ENCODE results near the gene ARF5.
A peak's percentile ranks its signal among the peaks of the same experiment; 100 is the strongest.
"Not testable (repeated sequence)": the region's sequence is repeated elsewhere in the genome, so short reads cannot be mapped to it uniquely, and the experiment has no call there.

Gene ARF5

DNA sequence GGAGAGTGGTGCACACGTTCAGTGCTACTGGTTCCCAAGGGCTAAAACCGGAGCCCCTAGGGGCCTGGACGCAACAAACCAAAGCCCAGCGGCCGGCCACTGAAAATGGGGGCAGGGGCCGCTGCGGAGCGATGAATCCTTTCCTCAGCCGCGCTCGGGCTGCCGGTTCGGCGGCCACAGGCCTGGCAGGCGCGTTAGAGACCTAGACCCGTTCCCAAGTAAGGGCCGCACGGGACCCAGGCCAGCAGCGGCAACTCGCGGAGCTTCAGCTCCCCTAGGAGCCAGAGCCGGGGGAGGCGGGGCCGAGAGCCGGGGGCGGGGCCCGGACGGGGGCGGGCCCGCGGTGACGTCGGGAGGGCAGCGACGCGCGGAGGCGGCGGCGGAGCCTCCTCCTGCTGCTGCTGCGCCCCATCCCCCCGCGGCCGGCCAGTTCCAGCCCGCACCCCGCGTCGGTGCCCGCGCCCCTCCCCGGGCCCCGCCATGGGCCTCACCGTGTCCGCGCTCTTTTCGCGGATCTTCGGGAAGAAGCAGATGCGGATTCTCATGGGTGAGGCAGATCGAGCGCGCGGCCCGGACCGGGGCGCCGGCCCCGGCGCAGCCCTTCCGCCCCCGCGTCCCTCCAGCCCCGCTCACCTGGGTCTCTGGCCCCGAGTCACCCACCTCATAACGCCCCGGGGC, at the start of gene ARF5:
TSS of gene ARF5 (plus strand) at position 393 of the 678 bp plus-strand sequence. CDS start at position 481, 88 bp downstream.
- DNase-seq (ENCODE audit: low spot score), result peak; percentile 83

DNA sequence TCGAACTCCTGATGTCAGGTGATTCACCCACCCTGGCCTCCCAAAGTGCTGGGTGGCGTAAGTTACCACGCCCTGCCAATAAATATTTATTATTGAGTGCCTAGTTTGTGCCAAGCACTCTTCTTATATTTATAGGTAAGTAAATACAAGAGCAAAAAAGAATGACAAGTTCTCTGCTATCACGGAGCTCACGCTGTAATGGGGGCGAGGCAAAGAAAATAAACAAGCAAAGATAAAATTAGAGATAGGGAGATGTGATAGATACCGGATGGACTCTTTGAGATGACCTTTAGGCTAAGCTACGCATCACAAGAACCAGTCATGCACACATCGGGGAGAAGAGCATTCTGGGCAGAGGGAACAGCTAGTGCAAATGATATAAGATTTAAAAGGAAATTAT, 49.1 kb upstream of the ARF5 start:
- DNase-seq (ENCODE audit: low spot score), result no peak

GRCh38 chr7:127540461-127540860, 47.8 kb upstream of the ARF5 start:
- DNase-seq (ENCODE audit: low spot score), result not testable (repeated sequence)

- DNase-seq (ENCODE audit: low spot score), result no peak
Measured at GRCh38 chr7:127541548-127541947, 46.7 kb upstream of the ARF5 start.

GRCh38 chr7:127546313-127546712, 41.9 kb upstream of the ARF5 start:
- DNase-seq (ENCODE audit: low spot score), result no peak

DNA sequence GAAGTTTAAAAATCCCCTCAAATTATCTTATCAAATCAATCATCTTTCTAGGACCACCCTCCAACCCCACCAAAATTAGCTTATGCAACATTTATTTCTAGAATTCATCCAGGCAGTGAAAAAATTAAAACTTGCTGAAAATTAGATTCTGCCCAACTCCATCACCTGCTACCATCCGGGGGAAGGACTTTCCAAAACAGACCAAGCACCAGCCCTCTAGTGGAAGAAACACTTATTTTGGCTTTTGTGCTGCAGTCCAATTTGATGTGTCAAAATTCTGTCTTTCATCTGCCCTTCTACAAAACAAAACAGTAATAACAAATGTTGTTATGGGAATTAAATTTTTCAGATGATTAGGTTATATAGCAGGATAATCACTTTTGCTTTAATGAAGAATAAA, 38.0 kb upstream of the ARF5 start:
- no peak for DNase-seq (ENCODE audit: low spot score)

GRCh38 chr7:127551941-127552340, 36.3 kb upstream of the ARF5 start:
- no peak for DNase-seq (ENCODE audit: low spot score)

DNA sequence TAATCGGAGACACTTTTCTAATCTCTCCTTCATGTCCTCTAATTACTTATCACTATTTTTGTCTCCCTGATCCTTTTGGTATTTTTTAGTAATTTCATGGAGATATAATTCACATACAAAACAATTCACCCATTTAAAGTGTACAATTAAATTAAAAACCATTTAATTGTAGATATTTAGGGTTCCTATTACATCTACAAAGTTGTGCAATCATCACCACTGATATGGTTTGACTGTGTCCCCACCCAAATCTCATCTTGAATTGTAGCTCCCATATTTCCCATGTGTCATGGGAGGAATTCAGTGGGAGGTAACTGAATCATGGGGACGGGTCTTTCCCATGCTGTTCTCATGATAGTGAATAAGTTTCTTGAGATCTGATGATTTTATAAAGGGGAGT, 31.8 kb upstream of the ARF5 start:
- DNase-seq (ENCODE audit: low spot score), result no peak

GRCh38 chr7:127557803-127558202, 30.4 kb upstream of the ARF5 start:
- peak; percentile 34 for DNase-seq (ENCODE audit: low spot score)

- DNase-seq (ENCODE audit: low spot score), result no peak
Measured at GRCh38 chr7:127566242-127566641, 22.0 kb upstream of the ARF5 start.

DNA sequence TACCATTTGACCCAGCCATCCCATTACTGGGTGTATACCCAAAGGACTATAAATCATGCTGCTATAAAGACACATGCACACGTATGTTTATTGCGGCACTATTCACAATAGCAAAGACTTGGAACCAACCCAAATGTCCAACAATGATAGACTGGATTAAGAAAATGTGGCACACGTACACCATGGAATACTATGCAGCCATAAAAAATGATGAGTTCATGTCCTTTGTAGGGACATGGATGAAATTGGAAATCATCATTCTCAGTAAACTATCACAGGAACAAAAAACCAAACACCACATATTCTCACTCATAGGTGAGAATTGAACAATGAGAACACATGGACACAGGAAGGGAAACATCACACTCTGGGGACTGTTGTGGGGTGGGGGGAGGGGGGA, 20.2 kb upstream of the ARF5 start:
- DNase-seq (ENCODE audit: low spot score), result not testable (repeated sequence)

DNA sequence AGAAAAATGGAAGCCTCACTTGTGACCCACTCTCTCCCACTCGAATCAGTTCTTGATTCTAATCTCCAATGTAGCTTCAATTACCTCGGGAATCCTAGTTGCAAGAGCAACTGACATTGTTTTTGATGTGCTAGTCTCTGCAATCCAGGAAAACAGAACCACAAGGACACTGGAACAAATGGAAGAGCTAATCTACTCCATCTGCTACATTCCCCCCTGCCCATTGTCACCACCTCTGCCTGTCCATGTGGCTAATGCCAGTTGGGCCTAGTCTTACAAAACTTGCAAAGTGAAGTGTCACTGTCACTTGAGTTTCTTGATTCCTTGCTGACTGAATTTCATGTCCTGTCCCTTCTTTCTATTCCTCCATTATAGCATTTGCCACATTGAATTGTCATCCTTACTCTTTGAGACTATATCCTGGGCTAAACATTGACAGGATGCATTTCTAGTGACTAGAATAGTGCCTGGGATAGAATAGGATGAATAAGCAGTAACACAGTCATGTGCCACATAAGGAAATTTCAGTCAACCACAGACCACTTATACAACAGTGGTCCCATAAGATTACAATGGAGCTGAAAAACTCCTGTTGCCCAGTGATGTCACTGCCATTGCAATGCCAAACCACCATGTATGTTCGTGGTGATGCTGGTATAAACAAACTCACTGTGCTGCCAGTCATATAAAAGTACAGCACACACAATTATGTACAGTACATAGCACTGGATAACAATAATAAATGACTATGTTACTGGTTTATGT, 16.3 kb upstream of the ARF5 start:
- no peak for DNase-seq (ENCODE audit: low spot score)

DNA sequence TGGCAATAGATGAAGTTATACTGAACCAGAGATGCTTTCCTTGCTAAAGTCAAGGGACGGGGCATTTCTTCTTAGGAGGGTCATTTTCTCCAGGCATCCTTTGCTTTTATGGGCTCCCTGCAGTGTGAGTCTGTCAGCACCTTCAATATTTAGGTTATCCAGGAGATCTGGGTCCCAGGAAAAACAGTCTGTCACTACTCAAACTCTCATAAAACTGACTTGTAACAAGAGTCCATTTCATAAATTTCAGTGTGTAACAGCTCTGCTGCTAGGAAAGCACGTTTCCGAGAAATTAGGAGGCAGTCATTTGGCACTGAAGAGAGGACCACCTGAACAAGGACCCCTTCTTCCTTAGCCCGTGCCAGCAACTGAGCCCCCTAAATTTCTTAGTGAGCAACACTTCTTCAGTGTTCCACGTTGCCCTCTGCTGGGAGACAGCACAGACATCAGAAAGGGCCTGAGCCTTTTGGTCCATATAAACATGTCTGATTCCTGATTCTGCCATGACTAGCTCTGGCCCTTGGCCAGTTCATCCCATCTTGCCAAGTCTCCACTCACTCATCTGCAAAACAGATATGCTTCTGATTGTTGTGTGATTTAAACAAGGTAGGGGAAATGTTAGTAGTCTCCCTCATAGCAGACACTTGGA, 10.1 kb upstream of the ARF5 start:
- peak; percentile 40 for DNase-seq (ENCODE audit: low spot score)

DNA sequence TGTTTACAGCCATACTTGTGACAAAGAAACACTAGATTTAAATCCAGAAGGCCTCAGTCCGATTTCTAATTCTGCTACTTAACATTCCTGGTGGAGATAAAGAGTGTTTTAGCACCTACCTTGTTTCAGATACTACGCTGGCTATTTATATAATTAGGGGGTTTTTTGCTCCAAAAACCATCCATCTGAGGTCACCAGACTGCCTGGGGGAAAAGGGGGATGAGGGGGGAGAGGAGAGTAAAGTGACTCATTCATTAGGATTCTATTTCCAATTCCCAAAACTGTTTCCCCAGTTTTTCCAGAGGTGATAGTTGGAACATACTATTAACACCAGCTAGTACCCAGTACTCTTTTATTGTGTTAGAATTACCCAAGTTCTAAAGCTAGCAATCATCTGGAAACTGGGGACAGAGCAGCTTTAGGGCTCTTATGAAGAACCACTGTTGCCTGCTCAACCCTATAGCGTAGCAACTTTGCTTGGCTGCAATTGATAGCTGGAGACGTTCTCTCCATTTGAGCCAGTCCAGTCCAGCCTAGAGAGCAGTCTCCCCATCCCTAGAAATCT, 9.4 kb upstream of the ARF5 start:
- DNase-seq (ENCODE audit: low spot score), result no peak

GRCh38 chr7:127580612-127581011, 7.6 kb upstream of the ARF5 start:
- no peak for DNase-seq (ENCODE audit: low spot score)

DNA sequence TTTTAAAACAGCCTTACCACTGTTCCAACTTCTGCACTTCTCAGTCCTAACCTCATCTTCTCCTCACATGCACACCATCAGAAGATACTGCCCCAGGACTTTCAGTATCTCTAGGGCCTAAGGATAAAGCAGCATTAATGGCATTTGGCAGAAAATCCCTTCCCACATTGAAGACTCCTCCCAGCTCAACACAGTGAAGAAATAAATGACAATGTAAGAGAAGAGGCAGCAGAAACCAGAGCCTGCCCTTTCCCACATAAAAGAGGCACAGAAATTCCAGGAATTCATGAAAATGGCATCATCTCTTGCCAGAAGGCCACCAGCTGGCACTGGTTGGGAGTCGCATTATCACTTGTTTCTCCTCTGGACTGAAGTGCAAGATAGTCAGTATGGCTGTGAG, 6.5 kb upstream of the ARF5 start:
- peak; percentile 25 for DNase-seq (ENCODE audit: low spot score)

DNA sequence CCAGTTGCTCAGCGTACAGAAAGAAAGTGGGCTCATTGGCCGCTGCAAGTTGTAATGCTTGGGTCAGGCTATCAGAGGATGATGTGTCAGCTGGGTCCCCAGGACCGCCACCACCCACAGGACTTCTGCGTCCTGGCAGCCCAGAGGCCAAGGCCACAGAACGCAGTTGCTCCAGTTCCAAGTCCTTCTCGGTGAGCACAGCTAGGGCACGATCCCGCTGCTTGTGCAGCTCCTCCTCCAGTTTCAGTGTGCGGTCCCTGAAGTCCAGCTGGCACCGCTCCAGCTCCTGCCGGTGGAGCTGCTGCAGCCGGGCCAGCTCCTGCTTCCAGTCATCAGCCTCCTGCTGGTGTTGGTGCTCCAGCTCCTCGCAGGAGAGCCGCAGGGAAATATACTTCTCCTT, 5.8 kb upstream of the ARF5 start:
- peak; percentile 82 for DNase-seq (ENCODE audit: low spot score)

GRCh38 chr7:127584648-127585043, 3.6 kb upstream of the ARF5 start:
- DNase-seq (ENCODE audit: low spot score), result no peak

DNA sequence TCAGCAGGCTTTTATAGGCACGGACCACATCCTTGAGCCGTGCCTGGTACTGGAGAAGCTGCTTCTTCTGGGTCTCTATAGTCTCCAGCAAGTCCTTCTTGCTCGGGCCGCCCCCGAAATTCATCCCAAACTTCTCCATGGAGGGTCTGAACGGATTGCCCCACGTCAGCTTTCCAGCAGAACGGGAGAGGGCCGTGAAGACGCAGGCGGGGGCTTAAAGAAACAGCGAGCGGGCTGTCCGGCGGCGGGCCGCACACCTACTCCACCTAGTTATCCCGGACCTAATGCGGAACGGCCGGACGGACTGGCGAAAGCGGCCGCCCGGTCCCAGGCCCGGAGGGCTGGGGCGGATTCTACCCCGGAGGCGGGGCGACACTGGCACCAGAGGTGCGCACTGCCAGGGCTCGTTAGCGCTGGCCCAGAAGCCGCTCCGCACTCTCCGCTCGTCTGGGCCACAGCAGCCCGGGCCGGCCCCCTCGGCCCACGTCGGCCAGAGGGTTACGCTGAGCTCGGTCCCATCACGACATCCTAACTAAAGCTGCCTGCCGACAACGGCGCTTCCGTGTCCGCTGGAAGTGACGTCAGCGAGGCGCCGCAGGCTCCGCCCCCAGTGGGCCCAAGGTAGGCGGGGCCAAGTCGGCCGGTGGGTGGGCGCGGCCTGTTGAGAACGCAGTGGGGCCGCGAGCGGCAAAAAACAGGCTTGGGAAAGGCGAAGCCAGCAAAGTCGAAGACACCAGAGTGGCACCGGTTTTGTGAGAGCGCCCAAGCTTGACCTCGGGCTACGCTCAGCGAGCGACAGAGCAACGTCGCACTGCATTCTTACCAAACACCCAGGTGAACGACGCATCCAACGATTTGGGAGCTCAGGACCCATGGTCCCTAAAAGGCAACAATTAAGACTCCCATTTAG, 2.9 kb upstream of the ARF5 start, which contains the start of gene GCC1:
TSS of gene GCC1 (minus strand) at position 553 of the 910 bp plus-strand sequence. CDS start at position 139, 414 bp downstream.
- peak; percentile 90 for DNase-seq (ENCODE audit: low spot score)

DNA sequence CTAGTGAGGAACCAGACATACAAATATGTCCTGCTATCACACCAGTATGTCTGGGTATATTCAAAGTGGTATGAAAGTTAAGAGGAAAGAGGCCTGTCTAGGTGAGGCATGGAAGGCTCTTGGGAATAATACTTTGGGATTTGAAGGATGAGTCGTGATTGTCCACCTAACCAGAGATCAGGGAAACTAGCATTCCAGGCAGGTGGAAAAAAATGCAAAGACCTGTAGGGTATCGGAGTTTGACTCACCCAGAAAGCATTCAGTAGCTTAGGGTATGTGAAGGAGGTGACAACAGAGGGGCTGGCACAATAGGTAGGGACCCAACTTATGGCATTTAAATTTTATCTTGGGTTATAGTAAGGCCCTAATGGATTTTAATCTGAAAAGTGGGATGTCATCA, 1.9 kb upstream of the ARF5 start:
- DNase-seq (ENCODE audit: low spot score), result no peak

GRCh38 chr7:127587663-127588018, 570 bp upstream of the ARF5 start:
- peak; percentile 11 for DNase-seq (ENCODE audit: low spot score)

All from cerebellar cortex (tissue), 1 donor.